Measurements from ENCODE around the gene DENND1A. TPM values are rescaled to one million over a fixed set of nuclear protein-coding genes. Genes with fewer than 3 reads are reported as not detected.

The DENND1A gene
- total and polyA plus RNA-seq, 2 experiments from 2014 or later: 13.1 to 28.7 TPM

DNA sequence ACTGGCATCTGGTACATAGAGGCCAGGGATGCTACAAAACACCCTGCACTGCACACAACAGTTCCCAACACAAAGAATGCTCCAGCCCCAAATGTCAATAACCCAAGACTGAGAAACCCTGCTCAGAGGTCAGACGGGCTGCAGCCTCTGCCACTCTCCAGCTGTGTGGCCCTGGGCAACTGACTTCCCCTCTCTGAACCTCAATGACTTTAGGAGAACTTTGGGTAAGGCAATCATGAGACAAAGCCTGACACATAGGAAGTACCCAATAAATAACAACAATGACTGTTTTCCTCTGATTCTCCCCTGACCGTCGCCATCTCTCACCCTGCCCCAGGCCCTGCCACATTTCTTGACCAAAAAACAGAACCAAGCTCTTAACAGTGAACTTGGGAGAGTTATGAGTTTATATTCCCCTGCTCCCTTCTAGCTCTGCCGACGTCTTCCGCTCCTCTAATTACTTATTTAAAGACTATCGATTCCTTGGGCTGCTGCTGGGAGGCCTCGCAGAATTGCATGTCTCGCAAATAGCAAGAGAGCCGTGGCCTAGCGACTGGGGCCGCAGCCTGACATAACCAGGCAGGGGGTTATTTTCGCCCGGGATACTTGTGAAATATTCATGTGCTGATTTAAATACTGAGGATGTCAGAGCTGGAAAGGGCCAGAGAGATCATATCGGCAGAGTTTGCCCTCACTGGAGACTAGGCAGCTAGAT, 598.4 kb downstream of the DENND1A start:
- no peak overlapping the region for H3K27ac Mint-ChIP-seq
- TF ChIP-seq STAT1 (IDR thresholded peaks at IDR 0.05; ENCODE audit: unreplicated experiment) (no peak), CREB1 (CRISPR knock-in tag; IDR thresholded peaks at IDR 0.05; ENCODE audit: low read depth) (no peak), ZNF114 (CRISPR knock-in tag; IDR thresholded peaks at IDR 0.05) (no peak), REST (IDR thresholded peaks at IDR 0.05; ENCODE audit: unreplicated experiment) (no peak)

More for the DNA sequence above, 598.4 kb downstream of the DENND1A start:
- no peak overlapping the region for H3K4me3 ChIP-seq
- no peak overlapping the region for H3K4me2 ChIP-seq
- H4K20me1 ChIP-seq (replicated peaks; ENCODE audit: insufficient read depth): no peaks in the 10 kb centered on the region
- H3K27ac ChIP-seq (ENCODE audit: low read depth): no peak overlapping the region
- no peak overlapping the region for H3K4me3 Mint-ChIP-seq
- ATAC-seq (no peak), DNase-seq (ENCODE audit: low spot score) (no peak)
- no peaks in the 10 kb centered on the region for H3K36me3 ChIP-seq (ENCODE audit: insufficient read depth)
- no peak overlapping the region for H2AFZ ChIP-seq
- H3K79me2 ChIP-seq (replicated peaks; ENCODE audit: insufficient read depth): no peaks in the 10 kb centered on the region
- no peaks in the 10 kb centered on the region for H3K36me3 Mint-ChIP-seq (ENCODE audit: low read depth)
- H3K27me3 ChIP-seq (ENCODE audit: insufficient read depth): no peaks in the 10 kb centered on the region
- no peaks in the 10 kb centered on the region for H3K9me2 ChIP-seq (ENCODE audit: insufficient read depth)
- H3K4me1 ChIP-seq (ENCODE audit: insufficient read depth): peaks cover 17% of the 10 kb centered on the region; the same call in 1 of the 2 replicates
- no peaks in the 10 kb centered on the region for H3F3A ChIP-seq (replicated peaks; ENCODE audit: low read depth)
- peaks cover 14% of the 10 kb centered on the region for H3K27me3 Mint-ChIP-seq (ENCODE audit: insufficient read depth, low read depth, poor library complexity)
- no peaks in the 10 kb centered on the region for H3K9me3 Mint-ChIP-seq
- peaks cover 25% of the 10 kb centered on the region for H3K4me1 Mint-ChIP-seq

MicroRNA genes within 50 kb of the gene (microRNA counts, 767-probe panel; counts per million panel counts)
- microRNA hsa-miR-601: not detected

Small RNA genes within 50 kb of the gene (microRNA-seq; reads per million reads assigned to microRNA genes)
- gene MIR601 (not detected), gene MIR7150 (not detected)

Small RNA genes within 50 kb of the gene (small RNA-seq; reads per million reads assigned to genes)
- gene MIR601 (ENCODE audit: low replicate concordance): not detected
- gene MIR7150 (ENCODE audit: low replicate concordance): not detected

Other genes with a start within 250 kb of the DENND1A start
- gene LHX2, start 81.6 kb upstream of the DENND1A start, total RNA-seq (2014; rRNA removed; shearing (Covaris generic)): 0.19 and 1.7 TPM in 2 replicates
- gene LHX2, start 81.6 kb upstream of the DENND1A start, polyA plus RNA-seq (2016; fragmentation: Nextera tagmentation; extraction: Ambion mirVana): 0.45 TPM in 1 of 2 replicates, not detected in the other